Brain microvascular endothelial cell (primary cell): ENCODE measurements around the gene SFR1.
"Not testable (repeated sequence)": the region's sequence is repeated elsewhere in the genome, so short reads cannot be mapped to it uniquely, and the experiment has no call there.

Source experiments
- DNase-seq: peaks from one replicate; pipeline ENCODE4 v3.0.0-alpha.2; 2020
- H3K27ac ChIP-seq: fragments of 250-450 bp; sonication (Bioruptor Pico); 2 replicates; pipeline ENCODE4 v1.5.1; 2020; ENCODE audit warnings: mild to moderate bottlenecking, moderate library complexity
- H3K27me3 ChIP-seq: fragments of 250-450 bp; sonication (Bioruptor Pico); replicated peaks from 2 replicates; pipeline ENCODE4 v1.5.1; 2020; ENCODE audit warnings: mild to moderate bottlenecking
- H3K36me3 ChIP-seq: fragments of 250-450 bp; sonication (Bioruptor Pico); replicated peaks from 2 replicates; pipeline ENCODE4 v1.5.1; 2020; ENCODE audit warnings: mild to moderate bottlenecking
- H3K4me3 ChIP-seq: 2 replicates; pipeline ENCODE4 v1.5.1; 2011; ENCODE audit warnings: low read depth, mild to moderate bottlenecking, control low read depth, low read length, moderate library complexity
- CTCF ChIP-seq: IDR thresholded peaks from 2 replicates; pipeline ENCODE4 v1.5.1; 2011; ENCODE audit warnings: low read depth, mild to moderate bottlenecking, moderate library complexity, low read length, control low read depth, inconsistent platforms; ENCODE audit errors: missing control alignments
- in situ Hi-C: cut with HindIII; loops from 2 replicates; pipeline ENCODE4 v1.10.0; 2017; ENCODE audit warnings: low sequenced_read_pairs, low pct_ligation_motif_present

Gene SFR1

GRCh38 chr10:104146882-104147281 lies 24.9 kb downstream of the SFR1 start:
- no peak for DNase-seq
- in situ Hi-C loops = no loop called here
- Histone ChIP-seq H3K36me3 (no peaks in the 10 kb centered on the region), H3K27me3 (peaks cover 2% of the 10 kb centered on the region), H3K27ac (no peak overlapping the region), H3K4me3 (no peak overlapping the region)
- TF ChIP-seq CTCF = no peak

- H3K27me3 ChIP-seq = peaks cover 2% of the 10 kb centered on the region
- DNase-seq = no peak
- no peak overlapping the region for H3K27ac ChIP-seq
Measured at GRCh38 chr10:104150139-104150538, 28.2 kb downstream of the SFR1 start.

GRCh38 chr10:104151737-104152136 lies 29.8 kb downstream of the SFR1 start:
- H3K36me3 ChIP-seq = no peaks in the 10 kb centered on the region
- no peak for DNase-seq
- in situ Hi-C loops = no loop called here
- no peaks in the 10 kb centered on the region for H3K27me3 ChIP-seq
- TF ChIP-seq CTCF = no peak
- no peak overlapping the region for H3K4me3 ChIP-seq
- no peak overlapping the region for H3K27ac ChIP-seq

More at GRCh38 chr10:104150139-104150538, 28.2 kb downstream of the SFR1 start:
- in situ Hi-C loops = no loop called here
- Histone ChIP-seq H3K36me3 (no peaks in the 10 kb centered on the region), H3K4me3 (no peak overlapping the region)
- TF ChIP-seq CTCF = no peak

GRCh38 chr10:104155591-104155990 lies 33.6 kb downstream of the SFR1 start:
- DNase-seq = no peak
- peaks cover 3% of the 10 kb centered on the region for H3K27me3 ChIP-seq

GRCh38 chr10:104170610-104171254 lies 48.8 kb downstream of the SFR1 start:
- Histone ChIP-seq H3K27ac (no peak overlapping the region), H3K4me3 (no peak overlapping the region), H3K36me3 (no peaks in the 10 kb centered on the region), H3K27me3 (peaks cover 2% of the 10 kb centered on the region)
- no peak for TF ChIP-seq CTCF
- no peak for DNase-seq
- in situ Hi-C loops = no loop called here

More at GRCh38 chr10:104155591-104155990, 33.6 kb downstream of the SFR1 start:
- in situ Hi-C loops = no loop called here
- Histone ChIP-seq H3K36me3 (no peaks in the 10 kb centered on the region), H3K4me3 (no peak overlapping the region), H3K27ac (no peak overlapping the region)
- no peak for TF ChIP-seq CTCF

- in situ Hi-C loops, DNase-seq, H3K27me3 ChIP-seq, H3K36me3 ChIP-seq, H3K27ac ChIP-seq, H3K4me3 ChIP-seq: not testable (repeated sequence)
Measured at GRCh38 chr10:104174136-104174535, 52.2 kb downstream of the SFR1 start.
